Suprapubic skin (tissue), 3 donors: ENCODE results near the gene GTF3C5.

Source experiments
- CTCF ChIP-seq, 2 donors: fragments of 200-600 bp in 1 of 2; fragments of 450-650 bp in 1 of 2; sonication (generic) in 1 of 2; IDR thresholded peaks; one replicate each; pipeline ENCODE4 v1.5.1; 2016 to 2019; ENCODE audit warnings: antibody characterized with exemption in 2 of 2, mild to moderate bottlenecking in 1 of 2, moderate library complexity in 1 of 2
- EP300 ChIP-seq: sonication (generic); formaldehyde crosslinking; IDR thresholded peaks from one replicate; pipeline ENCODE4 v1.6.1; 2017; ENCODE audit warnings: antibody characterized with exemption

DNA sequence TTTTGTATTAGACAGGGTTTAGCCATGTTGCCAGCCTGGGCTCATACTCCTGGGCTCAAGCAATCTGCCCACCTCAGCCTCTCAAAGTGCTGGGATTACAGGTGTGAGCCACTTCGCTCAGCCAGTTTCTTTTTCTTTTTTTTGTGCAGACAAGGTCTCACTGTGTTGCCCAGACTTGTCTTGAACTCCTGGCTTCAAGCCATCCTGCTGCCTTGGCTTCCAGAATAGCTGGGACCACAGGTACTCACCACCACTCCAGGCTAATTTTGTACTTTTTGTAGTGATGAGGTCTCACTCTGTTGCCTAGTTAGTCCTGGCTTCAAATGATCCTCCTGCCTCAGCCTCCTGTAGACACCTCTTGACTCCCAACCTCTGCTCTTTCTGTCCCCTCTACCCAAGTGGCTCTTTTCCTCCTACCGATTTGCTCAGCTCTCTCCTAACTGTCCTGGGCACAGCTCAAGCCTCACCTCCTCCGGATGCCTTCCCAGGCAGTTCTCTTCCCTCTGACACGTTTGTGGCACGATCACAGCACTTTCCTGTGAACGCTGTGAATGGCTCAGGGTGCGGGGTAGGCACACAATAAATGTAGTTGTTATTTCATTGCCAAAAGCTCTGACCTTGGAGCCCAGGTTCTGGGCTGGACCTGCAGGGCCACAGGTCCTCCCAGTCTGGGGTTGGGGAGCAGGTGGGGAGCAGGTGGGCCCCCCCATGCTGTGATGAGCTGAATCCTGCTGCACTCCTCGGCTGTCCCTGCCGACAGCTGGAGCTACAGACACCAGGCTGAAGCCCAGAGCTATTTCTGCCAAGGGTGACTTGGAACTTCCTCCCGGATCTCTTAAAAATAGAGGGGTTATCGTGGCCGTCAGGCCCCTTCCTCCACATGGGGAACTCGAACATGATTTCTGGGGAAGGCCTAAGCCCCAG lies 28.4 kb upstream of the GTF3C5 start:
- TF ChIP-seq EP300 = no peak
- no peak for TF ChIP-seq CTCF (IDR thresholded peaks at IDR 0.05)
